A549 (cell line): ENCODE results near the gene ROBO1. TPM values are rescaled to one million over a fixed set of nuclear protein-coding genes. Genes with fewer than 3 reads are reported as not detected.

Source experiments
- ATAC-seq, 2 experiments: fragments of 200-7000 bp in 1 of 2; fragments of >200 bp in 1 of 2; cut with Nextera tagmentation in 1 of 2; cut with Tn5 transposase in 1 of 2; 3 replicates each; pipeline versions ENCODE4 v1.8.0 to v1.9.1; 2018 to 2020; ENCODE audit warnings: mild to moderate bottlenecking in 1 of 2, moderate library complexity in 1 of 2
- CTCF ChIA-PET: fragments of 300-600 bp; sonication (Branson Sonifier 250); formaldehyde crosslinking; extraction: SDS; loops from one replicate; lab custom pipeline; 2021; ENCODE audit warnings: antibody characterized with exemption, inconsistent platforms; lab: Yijun Ruan, JAX
- POLR2A ChIA-PET: fragments of 350-600 bp; formaldehyde crosslinking; extraction: SDS; loops from one replicate; lab custom pipeline; 2021; ENCODE audit warnings: antibody characterized with exemption, inconsistent platforms; lab: Yijun Ruan, JAX
- DNase-seq, 2 experiments: peaks; one replicate each; pipeline versions ENCODE4 v3.0.0 to v3.0.0-alpha.2; 2011 to 2016; ENCODE audit warnings: low read depth in 1 of 2, low spot score in 1 of 2
- FAIRE-seq: peaks from 2 replicates; lab custom pipeline; 2011; peaks lifted over from hg19 to GRCh38; lab: Jason Lieb, UNC
- H3K27ac ChIP-seq, 2 experiments: fragments of >200 bp; sonication (Bioruptor Twin); formaldehyde crosslinking; 3 replicates each; pipeline ENCODE4 v1.5.1; 2016 to 2017
- H3K4me1 ChIP-seq: fragments of >200 bp; sonication (Bioruptor Twin); formaldehyde crosslinking; 3 replicates; pipeline ENCODE4 v1.6.1; 2016
- H3K4me2 ChIP-seq: fragments of >200 bp; sonication (Bioruptor Twin); formaldehyde crosslinking; 3 replicates; pipeline ENCODE4 v1.6.1; 2016
- H3K4me3 ChIP-seq: fragments of >200 bp; sonication (Bioruptor Twin); formaldehyde crosslinking; 3 replicates; pipeline ENCODE4 v1.5.1; 2016
- H3K9me3 ChIP-seq: fragments of >200 bp; sonication (Bioruptor Twin); formaldehyde crosslinking; 3 replicates; pipeline ENCODE4 v1.6.1; 2016
- BCL3 ChIP-seq: fragments of >200 bp; sonication (Bioruptor Twin); formaldehyde crosslinking; IDR thresholded peaks from 3 replicates; pipeline ENCODE4 v1.6.1; 2016
- BHLHE40 ChIP-seq: IDR thresholded peaks from 2 replicates; pipeline ENCODE4 v1.6.1; 2012; ENCODE audit warnings: low read depth, low read length, inconsistent platforms
- CBX2 ChIP-seq: fragments of 200-600 bp; sonication (generic); IDR thresholded peaks from 2 replicates; pipeline ENCODE4 v1.6.1; 2016; ENCODE audit warnings: low read depth, mild to moderate bottlenecking, borderline replicate concordance
- CEBPB ChIP-seq, 2 experiments: fragments of >200 bp in 1 of 2; sonication (Bioruptor Twin) in 1 of 2; formaldehyde crosslinking in 1 of 2; IDR thresholded peaks; 2 replicates each; pipeline ENCODE4 v1.6.1; 2012 to 2016
- CHD4 ChIP-seq: fragments of 200-600 bp; sonication (generic); IDR thresholded peaks from 2 replicates; pipeline ENCODE4 v1.6.1; 2016; ENCODE audit warnings: antibody characterized with exemption, mild to moderate bottlenecking, borderline replicate concordance
- E2F6 ChIP-seq: IDR thresholded peaks from 2 replicates; pipeline ENCODE4 v1.6.1; 2012; ENCODE audit warnings: low read depth, borderline replicate concordance
- EHMT2 ChIP-seq: fragments of 200-600 bp; sonication (generic); IDR thresholded peaks from 2 replicates; pipeline ENCODE4 v1.6.1; 2016; ENCODE audit warnings: antibody characterized with exemption, low read depth, mild to moderate bottlenecking, moderate library complexity
- ESRRA ChIP-seq: fragments of 150-350 bp; IDR thresholded peaks from 2 replicates; pipeline ENCODE4 v1.6.1; 2014; ENCODE audit warnings: mild to moderate bottlenecking, low read length, borderline replicate concordance
- HDAC2 ChIP-seq: fragments of 200-600 bp; sonication (generic); IDR thresholded peaks from 2 replicates; pipeline ENCODE4 v1.6.1; 2016
- HMGXB4 ChIP-seq: fragments of 250-450 bp; sonication (Bioruptor Pico); IDR thresholded peaks from 2 replicates; pipeline ENCODE4 v1.5.0; 2021; ENCODE audit warnings: mild to moderate bottlenecking, moderate library complexity, borderline replicate concordance
- HOXB5 ChIP-seq: fragments of 250-450 bp; sonication (Bioruptor Pico); IDR thresholded peaks from 2 replicates; pipeline ENCODE4 v1.5.0; 2020; ENCODE audit warnings: mild to moderate bottlenecking, moderate library complexity
- JUN ChIP-seq, 2 experiments: fragments of >200 bp; sonication (Bioruptor Twin); formaldehyde crosslinking; IDR thresholded peaks; 2 replicates in 1 of 2; 3 replicates in 1 of 2; pipeline ENCODE4 v1.6.1; 2016 to 2017
- JUNB ChIP-seq: fragments of >200 bp; sonication (Bioruptor Twin); formaldehyde crosslinking; IDR thresholded peaks from 2 replicates; pipeline ENCODE4 v1.6.1; 2016
- KDM1A ChIP-seq: fragments of 200-600 bp; sonication (generic); IDR thresholded peaks from 2 replicates; pipeline ENCODE4 v1.6.1; 2016; ENCODE audit warnings: low read depth, mild to moderate bottlenecking
- KDM5A ChIP-seq: fragments of 200-600 bp; sonication (generic); IDR thresholded peaks from 2 replicates; pipeline ENCODE4 v1.6.1; 2016; ENCODE audit warnings: antibody characterized with exemption, mild to moderate bottlenecking
- MAX ChIP-seq: IDR thresholded peaks from 2 replicates; pipeline ENCODE4 v1.6.1; 2012
- MYC ChIP-seq: IDR thresholded peaks from 2 replicates; pipeline ENCODE4 v1.6.1; 2012; ENCODE audit warnings: mild to moderate bottlenecking, inconsistent platforms, low read length, improper control_type of control experiment, borderline replicate concordance
- NFE2L2 ChIP-seq: fragments of 150-350 bp; conservative IDR thresholded peaks from 2 replicates; pipeline ENCODE4 v1.6.1; 2014; ENCODE audit warnings: low read length
- NPAS2 ChIP-seq: fragments of 250-450 bp; sonication (Bioruptor Pico); IDR thresholded peaks from 2 replicates; pipeline ENCODE4 v1.8.0; 2022; ENCODE audit warnings: mild to moderate bottlenecking, moderate library complexity, borderline replicate concordance
- PBX3 ChIP-seq: IDR thresholded peaks from 2 replicates; pipeline ENCODE4 v1.6.1; 2012
- PHF8 ChIP-seq: fragments of 200-600 bp; sonication (generic); IDR thresholded peaks from 2 replicates; pipeline ENCODE4 v1.6.1; 2016; ENCODE audit warnings: low read depth, mild to moderate bottlenecking, antibody characterized with exemption, moderate library complexity, borderline replicate concordance
- RAD21 ChIP-seq, 2 experiments: fragments of >200 bp in 1 of 2; sonication (Bioruptor Twin) in 1 of 2; formaldehyde crosslinking in 1 of 2; IDR thresholded peaks in 1 of 2; conservative IDR thresholded peaks in 1 of 2; 2 replicates in 1 of 2; 3 replicates in 1 of 2; pipeline ENCODE4 v1.6.1; 2012 to 2018; ENCODE audit warnings: inconsistent platforms in 1 of 2
- RCOR1 ChIP-seq: fragments of 150-350 bp; IDR thresholded peaks from 2 replicates; pipeline ENCODE4 v1.6.1; 2014; ENCODE audit warnings: antibody characterized with exemption, low read length, low read depth
- SMC3 ChIP-seq: fragments of >200 bp; sonication (Bioruptor Twin); formaldehyde crosslinking; IDR thresholded peaks from 3 replicates; pipeline ENCODE4 v1.6.1; 2018; ENCODE audit warnings: inconsistent platforms
- TFCP2L1 ChIP-seq: fragments of 250-450 bp; sonication (Bioruptor Pico); IDR thresholded peaks from 2 replicates; pipeline ENCODE4 v1.5.0; 2021; ENCODE audit warnings: mild to moderate bottlenecking
- ZSCAN20 ChIP-seq: fragments of 250-450 bp; sonication (Bioruptor Pico); IDR thresholded peaks from 2 replicates; pipeline ENCODE4 v1.8.0; 2022; ENCODE audit warnings: mild to moderate bottlenecking, moderate library complexity
- WGBS: methylation state at CpG from one replicate; pipeline ENCODE4 v1.1.6; 2017; ENCODE audit errors: missing lambda C conversion rate; 5-methylcytosine and 5-hydroxymethylcytosine counted together
- polyA plus RNA-seq, 4 experiments: library from polyadenylated mRNA; depleted of rRNA in 3 of 4; stranded (reverse); fragments of >200 nt; fragmentation: RNase III in 1 of 4; extraction: RNeasy Plus Mini Kit Qiagen cat#74134 plus additional on column Dnase treatment in 1 of 4; gene quantifications; 2 replicates in 3 of 4; 3 replicates in 1 of 4; pipeline ENCODE4 v1.2.3, GENCODE V29; 2011 to 2017

The ROBO1 gene
- polyA plus RNA-seq, 2 of the 4 experiments (the other 2 are of a cell fraction) = 25.3 to 35.6 TPM

GRCh38 chr3:78791753-78792152 is 976.0 kb downstream of the ROBO1 start:
- FAIRE-seq = no peak
- 69% methylated on average over 3 of the region's 3 CpGs for WGBS
- POLR2A ChIA-PET = no interaction called here

GRCh38 chr3:78788839-78789238 is 979.0 kb downstream of the ROBO1 start:
- no peaks in the 10 kb centered on the region for H3K4me1 ChIP-seq

More at GRCh38 chr3:78791753-78792152, 976.0 kb downstream of the ROBO1 start:
- CTCF ChIA-PET = interaction anchor here (1.8 kb wide), 1 partner anchor 14 kb away, joined by 4 read pairs; no protein-coding TSS in a partner anchor
- Histone ChIP-seq H3K9me3 (no peaks in the 10 kb centered on the region), H3K27ac (no peak overlapping the region), H3K4me1 (no peaks in the 10 kb centered on the region), H3K4me2 (no peak overlapping the region), H3K4me3 (no peak overlapping the region)
- no peak for TF ChIP-seq HOXB5 (CRISPR knock-in tag)
- no peak for TF ChIP-seq NFE2L2
- no peak for TF ChIP-seq BCL3
- TF ChIP-seq MAX = no peak
- TF ChIP-seq HMGXB4 = no peak
- no peak for TF ChIP-seq MYC
- no peak for TF ChIP-seq BHLHE40
- no peak for TF ChIP-seq ESRRA
- TF ChIP-seq SMC3 = no peak
- TF ChIP-seq CHD4 = no peak
- no peak for TF ChIP-seq HDAC2
- no peak for TF ChIP-seq E2F6
- TF ChIP-seq PBX3 = no peak
- TF ChIP-seq PHF8 = no peak
- TF ChIP-seq CEBPB (IDR thresholded peaks at IDR 0.05) = no peak
- DNase-seq = no peak
- ATAC-seq = no peak

GRCh38 chr3:78785004-78785403 is 982.8 kb downstream of the ROBO1 start:
- no peak overlapping the region for H3K27ac ChIP-seq
- H3K4me2 ChIP-seq = no peak overlapping the region
- DNase-seq = no peak
- 7% methylated on average over 1 of the region's 1 CpG for whole genome bisulfite sequencing
- H3K9me3 ChIP-seq = no peaks in the 10 kb centered on the region
- ChIA-PET POLR2A (no interaction called here), CTCF (no interaction called here)
- no peak for FAIRE-seq
- no peak for ATAC-seq
- H3K4me1 ChIP-seq = no peaks in the 10 kb centered on the region
- no peak overlapping the region for H3K4me3 ChIP-seq
- TF ChIP-seq RCOR1 = no peak
- no peak for TF ChIP-seq EHMT2
- no peak for TF ChIP-seq TFCP2L1 (CRISPR knock-in tag)
- no peak for TF ChIP-seq PBX3
- TF ChIP-seq MYC = no peak
- no peak for TF ChIP-seq KDM1A
- TF ChIP-seq JUN (IDR thresholded peaks at IDR 0.05) = no peak
- no peak for TF ChIP-seq ZSCAN20
- TF ChIP-seq CBX2 = no peak
- no peak for TF ChIP-seq KDM5A
- TF ChIP-seq JUNB = no peak
- no peak for TF ChIP-seq HMGXB4
- no peak for TF ChIP-seq NPAS2 (CRISPR knock-in tag)

More at GRCh38 chr3:78788839-78789238, 979.0 kb downstream of the ROBO1 start:
- ATAC-seq = no peak
- Histone ChIP-seq H3K4me3 (no peak overlapping the region), H3K4me2 (no peak overlapping the region), H3K27ac (no peak overlapping the region), H3K9me3 (no peaks in the 10 kb centered on the region)
- FAIRE-seq = no peak
- POLR2A ChIA-PET = no interaction called here
- CTCF ChIA-PET = no interaction called here
- no peak for DNase-seq
- TF ChIP-seq NPAS2 (CRISPR knock-in tag) = no peak
- TF ChIP-seq MAX = no peak
- no peak for TF ChIP-seq SMC3
- TF ChIP-seq ESRRA = no peak
- no peak for TF ChIP-seq RAD21 (conservative IDR thresholded peaks at IDR 0.05 in 1 of 2, IDR thresholded peaks at IDR 0.05 in 1 of 2)
- WGBS = 70% methylated on average over 2 of the region's 2 CpGs
